WTC11 (cell line): ENCODE results near the gene LIN28A. TPM values are rescaled to one million over a fixed set of nuclear protein-coding genes. Genes with fewer than 3 reads are reported as not detected.

Source experiments
- ATAC-seq: fragments of 200-7000 bp; cut with Tn5 transposase; 2 replicates; pipeline ENCODE4 v1.10.0; 2021; ENCODE audit warnings: mild to moderate bottlenecking, moderate library complexity
- CTCF ChIA-PET: fragments of 300-600 bp; sonication (Branson Sonifier 250); formaldehyde crosslinking; loops from one replicate; lab custom pipeline; 2021; ENCODE audit warnings: antibody characterized with exemption; lab: Charles Lee
- POLR2A ChIA-PET: fragments of 350-600 bp; sonication (Branson Sonifier 250); formaldehyde crosslinking; loops from one replicate; lab custom pipeline; 2021; ENCODE audit warnings: antibody characterized with exemption; lab: Charles Lee
- DNase-seq: peaks from one replicate; pipeline ENCODE4 v3.0.0; 2021; ENCODE audit warnings: low spot score
- H3K27ac Mint-ChIP-seq: 2 replicates; pipeline ENCODE4 v1.8.0; 2021; ENCODE audit warnings: mixed read lengths
- H3K27me3 Mint-ChIP-seq: 2 replicates; pipeline ENCODE4 v1.8.0; 2021; ENCODE audit warnings: low read depth, mild to moderate bottlenecking, moderate library complexity, mixed read lengths
- H3K36me3 Mint-ChIP-seq: 2 replicates; pipeline ENCODE4 v1.8.0; 2021; ENCODE audit warnings: mixed read lengths
- H3K4me1 Mint-ChIP-seq: 2 replicates; pipeline ENCODE4 v1.8.0; 2022; ENCODE audit warnings: mixed read lengths
- H3K4me3 Mint-ChIP-seq: 2 replicates; pipeline ENCODE4 v1.8.0; 2021; ENCODE audit warnings: mild to moderate bottlenecking, moderate library complexity, mixed read lengths
- H3K9me3 Mint-ChIP-seq: 2 replicates; pipeline ENCODE4 v1.8.0; 2021; ENCODE audit warnings: mixed read lengths
- AR ChIP-seq: fragments of 250-450 bp; sonication (Bioruptor Pico); IDR thresholded peaks from 2 replicates; pipeline ENCODE4 v1.9.0; 2021; ENCODE audit warnings: mild to moderate bottlenecking
- E2F4 ChIP-seq: sonication (generic); formaldehyde crosslinking; IDR thresholded peaks from 2 replicates; pipeline ENCODE4 v1.8.1; 2022; ENCODE audit warnings: low read depth, mild to moderate bottlenecking, moderate library complexity, missing genetic modification reagents, borderline replicate concordance
- FOXP4 ChIP-seq: sonication (generic); formaldehyde crosslinking; IDR thresholded peaks from 2 replicates; pipeline ENCODE4 v1.8.0; 2022; ENCODE audit warnings: mild to moderate bottlenecking, missing genetic modification reagents
- JUN ChIP-seq: sonication (generic); formaldehyde crosslinking; IDR thresholded peaks from 2 replicates; pipeline ENCODE4 v1.8.0; 2023; ENCODE audit warnings: mild to moderate bottlenecking, missing genetic modification reagents
- MAX ChIP-seq: sonication (generic); formaldehyde crosslinking; IDR thresholded peaks from 2 replicates; pipeline ENCODE4 v1.8.0; 2022; ENCODE audit warnings: mild to moderate bottlenecking, missing genetic modification reagents
- NFATC4 ChIP-seq: fragments of 250-450 bp; sonication (Bioruptor Pico); IDR thresholded peaks from 2 replicates; pipeline ENCODE4 v1.9.0; 2021; ENCODE audit warnings: mild to moderate bottlenecking
- PREB ChIP-seq: sonication (generic); formaldehyde crosslinking; IDR thresholded peaks from 2 replicates; pipeline ENCODE4 v1.8.1; 2022; ENCODE audit warnings: mild to moderate bottlenecking, missing genetic modification reagents, moderate library complexity, borderline replicate concordance
- PRRX2 ChIP-seq: fragments of 250-450 bp; sonication (Bioruptor Pico); IDR thresholded peaks from 2 replicates; pipeline ENCODE4 v1.8.0; 2021; ENCODE audit warnings: mild to moderate bottlenecking
- RELA ChIP-seq: sonication (generic); formaldehyde crosslinking; IDR thresholded peaks from 2 replicates; pipeline ENCODE4 v1.8.1; 2022; ENCODE audit warnings: missing genetic modification reagents, mild to moderate bottlenecking, borderline replicate concordance
- ZNF138 ChIP-seq: sonication (generic); formaldehyde crosslinking; conservative IDR thresholded peaks from 2 replicates; pipeline ENCODE4 v1.8.1; 2022; ENCODE audit warnings: mild to moderate bottlenecking, moderate library complexity, missing genetic modification reagents
- ZNF317 ChIP-seq: sonication (generic); formaldehyde crosslinking; IDR thresholded peaks from 2 replicates; pipeline ENCODE4 v1.8.1; 2023; ENCODE audit warnings: low read depth, mild to moderate bottlenecking, moderate library complexity, missing genetic modification reagents, borderline replicate concordance
- total RNA-seq: library from RNA; stranded (reverse); gene quantifications from 3 replicates; pipeline ENCODE4 v1.2.3, GENCODE V29; 2021

Gene LIN28A
- total RNA-seq, 1 experiment from 2014 or later, result 1,251 TPM

- TF ChIP-seq RELA (CRISPR knock-in tag) (no peak), AR (CRISPR knock-in tag) (no peak), ZNF317 (CRISPR knock-in tag) (no peak), NFATC4 (CRISPR knock-in tag) (no peak), JUN (CRISPR knock-in tag) (no peak), PRRX2 (CRISPR knock-in tag) (no peak), ZNF138 (CRISPR knock-in tag) (no peak), FOXP4 (CRISPR knock-in tag) (no peak), PREB (CRISPR knock-in tag) (no peak), MAX (CRISPR knock-in tag) (no peak), E2F4 (CRISPR knock-in tag) (no peak)
- TF ChIP-seq, all 79 proteins: peak for 0
- no peak overlapping the region for H3K27ac Mint-ChIP-seq
- H3K27me3 Mint-ChIP-seq, result no peaks in the 10 kb centered on the region
- CTCF ChIA-PET, result interaction anchor here (1.0 kb wide), 1 partner anchor 21 kb away, joined by 4 read pairs; no protein-coding TSS in a partner anchor
- peaks cover 38% of the 10 kb centered on the region for H3K36me3 Mint-ChIP-seq
- H3K4me1 Mint-ChIP-seq, result peaks cover 5% of the 10 kb centered on the region
- DNase-seq, result no peak
- no peaks in the 10 kb centered on the region for H3K9me3 Mint-ChIP-seq
- ATAC-seq, result no peak
- POLR2A ChIA-PET, result no interaction called here
- no peak overlapping the region for H3K4me3 Mint-ChIP-seq
Observed at GRCh38 chr1:26478988-26479387, 68.4 kb downstream of the LIN28A start.

Other genes starting within 250 kb of the LIN28A start
- not detected in 3 replicates for gene C1orf232, start 241.9 kb upstream of the LIN28A start, total RNA-seq
- 39.6 to 49.1 TPM (median 43.3 TPM) in 3 replicates for gene ZNF593, start 240.9 kb upstream of the LIN28A start, total RNA-seq
- not detected in 3 replicates for gene ZNF593OS, start 239.0 kb upstream of the LIN28A start, total RNA-seq
- gene CNKSR1, start 233.3 kb upstream of the LIN28A start, total RNA-seq, result 18.0 to 20.5 TPM (median 19.7 TPM) in 3 replicates
- 0.35 to 0.85 TPM (median 0.55 TPM) in 3 replicates for gene CATSPER4, start 220.2 kb upstream of the LIN28A start, total RNA-seq
- 32.0 to 40.8 TPM (median 35.3 TPM) in 3 replicates for gene CEP85, start 176.6 kb upstream of the LIN28A start, total RNA-seq
- gene SH3BGRL3, start 130.7 kb upstream of the LIN28A start, total RNA-seq, result 70.8 to 92.9 TPM (median 92.3 TPM) in 3 replicates
- 12.4 to 14.1 TPM (median 14.1 TPM) in 3 replicates for gene UBXN11, start 104.2 kb upstream of the LIN28A start, total RNA-seq
- 2.8 to 3.7 TPM (median 3.4 TPM) in 3 replicates for gene CD52, start 92.9 kb upstream of the LIN28A start, total RNA-seq
- gene CRYBG2, start 56.7 kb upstream of the LIN28A start, total RNA-seq, result 14.4 to 21.1 TPM (median 17.8 TPM) in 3 replicates
- not detected in 3 replicates for gene ZNF683, start 38.1 kb upstream of the LIN28A start, total RNA-seq
- 44.9 to 55.4 TPM (median 47.1 TPM) in 3 replicates for gene DHDDS, start 21.5 kb downstream of the LIN28A start, total RNA-seq
- gene HMGN2, start 61.6 kb downstream of the LIN28A start, total RNA-seq, result 374 to 414 TPM (median 379 TPM) in 3 replicates
- gene RPS6KA1, start 118.9 kb downstream of the LIN28A start, total RNA-seq, result 55.6 to 65.5 TPM (median 57.7 TPM) in 3 replicates